GM19193 (cell line): ENCODE measurements around the gene PDCD1.

Experiments
- POLR2A ChIP-seq: IDR thresholded peaks from 4 replicates; pipeline ENCODE4 v1.6.1; 2011; ENCODE audit not compliant: insufficient read depth, insufficient read length; ENCODE audit errors: extremely low read depth

The PDCD1 gene

DNA sequence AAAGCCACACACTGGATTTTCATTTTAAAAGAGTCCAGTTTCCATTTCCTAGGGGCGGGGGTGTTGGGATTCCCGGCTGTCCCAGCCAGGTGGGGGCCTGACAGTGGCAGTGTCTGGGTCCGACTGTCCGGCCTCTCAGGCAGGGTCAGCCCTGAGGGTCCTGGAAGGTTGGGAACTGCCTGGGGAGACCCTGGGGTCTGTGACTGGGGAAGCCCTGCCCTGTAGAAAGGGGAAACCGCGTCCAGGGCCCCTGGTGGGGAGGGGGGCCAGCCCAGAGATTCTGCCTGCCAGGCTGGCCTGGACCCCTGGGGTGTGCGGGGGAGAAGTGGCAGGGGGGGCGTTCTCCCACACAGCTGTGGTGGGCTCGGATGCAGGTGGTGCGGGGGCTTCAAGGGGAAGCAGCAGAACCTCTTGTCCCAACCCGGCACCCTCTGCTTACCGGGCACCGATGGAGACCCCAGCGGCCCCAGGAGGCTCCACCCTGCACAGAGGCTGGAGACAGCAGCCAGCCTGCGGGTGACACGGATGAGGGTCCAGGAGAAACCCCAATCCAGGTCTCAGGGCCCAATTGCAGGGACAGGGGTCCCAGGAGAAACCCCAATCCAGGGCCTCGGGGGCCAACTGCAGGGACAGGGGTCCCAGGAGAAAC lies 15.7 kb upstream of the PDCD1 start:
- TF ChIP-seq POLR2A: no peak

DNA sequence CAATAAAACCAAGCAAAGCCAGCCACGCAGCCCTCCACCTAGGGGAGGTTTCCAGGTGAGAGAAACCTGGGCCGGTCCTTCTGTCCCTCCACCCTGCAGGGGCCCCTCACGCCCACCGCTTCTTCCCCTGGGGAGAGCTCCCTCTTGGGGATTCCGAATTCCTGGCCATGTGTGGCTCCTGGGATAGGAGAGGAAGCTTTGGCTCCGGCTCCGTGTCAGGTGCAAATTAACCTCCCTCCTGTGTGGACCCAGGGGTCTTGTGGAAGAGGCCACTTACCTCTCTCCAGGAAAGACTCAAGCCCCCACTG lies 15.1 kb upstream of the PDCD1 start:
- no peak for TF ChIP-seq POLR2A

DNA sequence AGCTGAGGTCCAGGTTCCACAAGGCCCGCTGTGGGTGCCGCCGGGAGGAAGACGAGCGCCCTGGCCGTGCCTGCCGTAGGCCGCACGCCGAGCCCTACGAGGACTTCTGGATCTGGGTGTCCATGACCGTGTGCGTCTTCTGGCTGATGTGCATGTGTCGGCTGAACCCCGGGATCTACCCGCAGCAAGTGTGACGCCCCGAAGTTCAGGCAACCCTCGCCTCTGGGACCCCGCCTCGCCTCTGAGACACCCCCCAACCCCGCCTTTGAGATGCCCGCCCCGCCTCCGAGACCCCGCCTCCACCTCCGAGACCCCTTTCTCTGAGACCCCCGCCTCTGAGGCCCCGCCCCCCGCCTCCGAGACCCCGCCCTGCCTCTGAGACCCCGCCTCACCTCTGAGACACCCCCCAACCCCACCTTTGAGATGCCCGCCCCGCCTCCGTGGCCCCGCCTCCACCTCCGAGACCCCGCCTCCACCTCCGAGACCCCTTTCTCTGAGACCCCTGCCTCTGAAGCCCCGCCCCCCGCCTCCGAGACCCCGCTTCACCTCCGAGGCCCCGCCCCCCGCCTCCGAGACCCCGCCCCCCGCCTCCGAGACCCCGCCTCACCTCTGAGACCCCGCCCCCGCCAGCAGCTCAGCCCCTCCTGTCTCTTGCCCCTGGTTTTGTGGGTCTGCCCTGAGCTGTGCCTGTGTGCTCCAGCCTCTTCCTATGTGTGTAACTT lies 14.5 kb upstream of the PDCD1 start:
- TF ChIP-seq POLR2A: no peak

DNA sequence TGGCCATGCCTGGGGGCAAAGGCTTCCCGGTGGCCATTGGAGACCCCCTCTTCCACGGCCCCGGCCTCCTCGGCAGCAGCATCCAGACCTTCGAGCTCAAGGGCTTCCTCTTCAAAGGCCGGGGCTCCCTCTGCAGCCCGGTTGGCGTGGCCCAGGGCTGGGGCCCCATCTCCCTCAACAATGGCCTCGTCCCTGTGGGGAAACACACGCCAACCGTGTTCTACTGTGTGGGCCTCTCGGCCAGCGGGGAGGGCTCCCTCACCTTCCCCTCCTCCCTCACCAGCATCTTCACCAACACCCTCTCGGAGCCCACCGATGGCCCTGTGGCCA lies 13.6 kb upstream of the PDCD1 start:
- no peak for TF ChIP-seq POLR2A

DNA sequence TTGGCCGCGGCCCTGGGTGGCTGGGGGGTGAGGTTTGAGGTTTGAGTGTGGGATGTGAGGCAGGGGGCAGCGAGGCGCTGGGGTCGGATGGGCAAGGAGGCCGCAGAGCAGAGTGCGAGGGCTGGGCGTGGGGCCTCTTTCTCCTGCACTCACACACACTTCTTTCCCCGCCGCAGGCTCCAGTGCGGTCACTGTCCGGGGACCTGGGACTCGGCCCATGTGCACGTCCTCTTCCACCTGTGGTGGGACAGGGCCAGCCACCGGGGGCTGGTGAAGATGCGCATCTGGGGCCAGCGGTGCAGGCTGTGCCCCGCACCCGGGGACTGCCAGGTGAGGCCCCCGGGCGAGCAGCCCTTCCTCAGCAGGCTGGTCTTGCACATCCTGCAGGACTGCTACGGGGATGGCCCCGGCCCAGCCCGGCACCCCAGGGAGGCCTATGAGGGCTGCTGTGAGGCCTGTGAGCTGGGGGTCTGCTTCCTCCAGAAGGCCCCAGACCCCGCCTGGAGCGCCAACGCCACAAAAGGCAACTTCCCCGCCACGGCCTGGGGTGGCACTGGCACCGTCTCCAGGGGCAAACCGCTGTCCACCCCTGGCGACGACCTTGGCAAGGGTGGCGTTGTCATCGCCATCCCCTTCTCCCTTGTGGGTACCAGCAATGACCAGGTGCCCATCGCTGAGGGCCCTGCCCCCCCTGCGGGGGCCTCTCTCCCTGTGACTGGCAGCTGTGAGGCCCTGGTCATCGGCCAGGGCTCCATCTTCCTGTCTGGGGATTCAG lies 13.0 kb upstream of the PDCD1 start:
- TF ChIP-seq POLR2A: no peak

DNA sequence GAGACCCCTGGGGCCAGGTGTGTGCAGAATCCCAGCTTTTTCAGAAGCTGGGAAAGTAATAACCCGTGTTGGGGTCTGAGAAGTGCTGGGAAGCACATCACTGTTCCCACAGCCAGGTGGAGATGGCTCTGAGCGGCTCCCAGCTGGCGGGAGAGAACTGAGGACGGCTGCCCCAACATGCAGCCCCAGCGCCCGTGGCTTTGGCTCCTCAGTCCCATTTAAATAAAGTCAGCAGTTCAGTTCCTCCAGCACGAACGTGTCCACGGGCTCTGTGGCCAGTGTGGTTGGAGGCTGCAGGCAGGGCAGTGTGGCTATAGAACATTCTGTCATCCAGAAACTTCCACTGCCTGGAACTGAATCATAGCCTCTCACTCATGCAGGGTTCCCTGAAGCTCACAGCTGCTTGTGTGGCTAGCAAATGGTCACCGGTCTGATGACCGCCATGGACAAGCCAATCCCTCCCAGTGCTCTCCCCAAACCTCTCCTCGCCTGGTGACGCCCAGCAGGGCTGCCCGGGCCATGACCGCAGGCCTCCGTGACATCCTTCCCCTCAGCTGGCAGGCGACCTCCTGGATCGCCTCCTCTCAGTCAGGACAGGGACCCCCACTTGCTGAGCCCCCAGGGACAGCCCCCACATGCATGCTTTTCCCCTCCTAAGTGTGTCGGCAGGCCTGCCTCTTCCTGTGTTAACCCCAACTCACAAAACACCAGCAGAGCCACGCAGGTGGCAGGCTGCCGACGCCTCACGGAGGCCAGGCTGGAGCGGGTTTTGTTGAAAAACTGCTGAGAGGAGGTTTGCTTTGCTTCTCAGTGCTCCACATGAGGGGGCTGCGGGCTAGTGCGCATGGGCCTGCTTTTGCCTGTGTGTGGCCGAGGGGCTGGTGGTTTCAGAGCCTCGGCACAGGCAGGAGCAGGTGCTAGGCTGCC lies 12.2 kb upstream of the PDCD1 start:
- no peak for TF ChIP-seq POLR2A

DNA sequence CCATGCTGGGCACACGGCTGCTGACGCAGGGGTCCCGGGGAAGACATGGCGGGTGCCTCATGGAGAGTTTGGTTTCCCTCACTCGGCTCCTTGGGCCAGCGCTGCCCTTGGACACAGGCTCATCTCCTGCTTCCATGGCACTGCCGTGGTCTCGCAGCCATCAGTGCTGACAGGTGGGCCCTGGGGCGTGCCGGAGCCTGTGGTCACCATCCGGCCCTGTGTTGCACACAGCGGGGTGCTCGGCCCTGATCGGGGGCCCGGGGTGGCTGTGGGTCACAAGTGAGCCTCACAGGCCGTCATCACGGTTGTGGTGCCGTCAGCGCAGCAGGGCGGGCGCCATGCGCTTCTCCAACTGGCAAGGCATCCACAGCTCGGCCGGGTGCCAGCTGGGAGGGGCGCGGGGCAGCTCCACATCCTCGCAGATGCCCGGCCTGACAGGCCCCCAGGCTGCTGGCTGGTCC lies 11.4 kb upstream of the PDCD1 start:
- no peak for TF ChIP-seq POLR2A

DNA sequence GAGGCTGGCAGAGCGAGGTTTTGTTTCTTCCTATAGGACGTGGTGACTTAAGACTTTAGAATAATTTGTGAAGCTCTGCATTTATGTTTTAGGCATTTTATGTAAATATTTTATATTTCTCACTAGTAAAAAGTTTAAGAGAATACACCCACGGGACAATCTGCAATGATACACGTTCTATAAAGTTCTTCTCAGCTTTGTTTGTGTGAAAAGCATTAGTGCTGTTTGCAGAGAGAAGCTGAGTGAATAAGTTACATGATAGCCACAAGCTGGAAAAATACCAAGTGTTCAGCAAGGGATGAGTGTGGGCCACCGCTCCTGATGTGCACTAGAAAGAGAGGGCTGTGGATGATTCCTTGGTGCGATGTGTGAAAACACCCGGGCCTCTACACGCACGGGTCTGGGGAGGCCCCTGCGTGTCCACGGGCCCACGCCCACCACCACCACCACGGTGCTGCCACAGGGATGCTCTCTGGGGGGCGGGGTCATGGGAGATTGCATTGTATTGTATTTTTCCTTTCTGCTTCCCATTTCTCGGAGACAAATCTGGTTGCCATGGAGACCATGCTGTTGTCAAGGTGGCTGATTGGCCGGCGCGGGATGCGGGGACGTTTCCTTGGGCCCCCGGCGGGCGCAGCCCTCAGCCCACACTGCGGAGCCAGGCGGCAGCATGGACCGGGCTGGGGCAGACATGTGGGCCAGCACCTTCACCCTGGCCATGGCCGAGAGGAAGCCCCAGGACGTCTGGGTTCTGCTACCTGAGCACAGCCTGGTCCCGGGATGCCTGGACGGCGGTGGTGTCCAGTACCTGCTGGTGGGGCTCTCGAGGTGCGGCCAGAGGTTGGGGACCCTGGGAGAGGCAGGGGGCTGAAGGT lies 10.6 kb upstream of the PDCD1 start, which contains the start of gene RTP5:
Gene RTP5 (plus strand): TSS at position 643 of the 875 bp plus-strand sequence. CDS start 28 bp downstream, at position 671.
- TF ChIP-seq POLR2A: no peak

DNA sequence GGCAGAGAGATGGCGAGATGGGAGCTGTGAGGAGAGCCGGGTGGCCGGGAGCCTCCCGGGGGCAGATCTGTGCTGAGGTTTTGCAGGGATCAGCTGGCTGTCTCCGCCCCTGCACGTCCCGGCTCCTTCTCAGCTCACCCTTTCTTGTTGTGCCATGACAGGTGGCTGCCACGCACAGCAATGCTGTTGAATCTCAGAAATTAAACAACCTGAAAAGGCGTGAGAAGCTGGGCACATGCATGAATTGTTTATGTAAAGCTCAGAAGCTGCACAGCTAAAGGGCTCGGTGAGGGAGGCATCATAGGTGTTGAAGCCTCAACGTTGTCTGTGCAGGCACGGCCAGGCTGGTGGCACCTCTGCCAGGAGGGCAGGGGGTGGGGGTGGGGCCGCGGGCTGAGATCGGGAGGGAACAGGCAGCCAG lies 10.0 kb upstream of the PDCD1 start:
- TF ChIP-seq POLR2A: no peak

DNA sequence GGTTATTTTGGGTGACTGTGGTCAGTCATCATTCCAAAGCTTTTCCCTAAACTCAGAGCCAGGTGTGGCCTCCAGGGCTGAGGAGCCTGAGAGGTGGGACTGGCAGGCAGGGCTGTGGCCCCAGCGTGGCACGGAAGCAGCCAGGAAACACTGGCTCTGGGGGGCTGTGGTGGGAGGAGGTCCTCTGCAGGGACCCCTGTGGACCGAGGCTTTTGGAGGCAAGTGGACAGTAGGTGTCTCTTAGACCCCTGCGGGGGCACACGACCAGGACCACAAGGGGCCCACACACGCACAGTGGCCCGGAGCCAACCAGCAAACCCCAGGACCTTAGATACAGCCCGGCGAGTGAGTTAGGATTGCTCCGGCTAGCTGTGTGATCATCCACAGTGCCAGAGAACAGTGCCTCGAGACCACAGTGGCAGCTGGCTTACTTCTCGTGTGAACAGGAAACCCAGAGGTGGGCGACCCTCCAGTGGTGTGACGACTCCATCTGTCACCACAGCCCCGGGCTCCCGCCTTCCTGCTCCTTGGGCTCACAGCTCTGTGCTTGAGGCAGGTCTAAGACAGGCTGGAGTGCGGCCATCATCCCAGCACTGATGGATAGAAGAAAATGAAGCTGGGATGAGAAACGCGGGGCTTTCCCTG lies 9.2 kb upstream of the PDCD1 start:
- no peak for TF ChIP-seq POLR2A

DNA sequence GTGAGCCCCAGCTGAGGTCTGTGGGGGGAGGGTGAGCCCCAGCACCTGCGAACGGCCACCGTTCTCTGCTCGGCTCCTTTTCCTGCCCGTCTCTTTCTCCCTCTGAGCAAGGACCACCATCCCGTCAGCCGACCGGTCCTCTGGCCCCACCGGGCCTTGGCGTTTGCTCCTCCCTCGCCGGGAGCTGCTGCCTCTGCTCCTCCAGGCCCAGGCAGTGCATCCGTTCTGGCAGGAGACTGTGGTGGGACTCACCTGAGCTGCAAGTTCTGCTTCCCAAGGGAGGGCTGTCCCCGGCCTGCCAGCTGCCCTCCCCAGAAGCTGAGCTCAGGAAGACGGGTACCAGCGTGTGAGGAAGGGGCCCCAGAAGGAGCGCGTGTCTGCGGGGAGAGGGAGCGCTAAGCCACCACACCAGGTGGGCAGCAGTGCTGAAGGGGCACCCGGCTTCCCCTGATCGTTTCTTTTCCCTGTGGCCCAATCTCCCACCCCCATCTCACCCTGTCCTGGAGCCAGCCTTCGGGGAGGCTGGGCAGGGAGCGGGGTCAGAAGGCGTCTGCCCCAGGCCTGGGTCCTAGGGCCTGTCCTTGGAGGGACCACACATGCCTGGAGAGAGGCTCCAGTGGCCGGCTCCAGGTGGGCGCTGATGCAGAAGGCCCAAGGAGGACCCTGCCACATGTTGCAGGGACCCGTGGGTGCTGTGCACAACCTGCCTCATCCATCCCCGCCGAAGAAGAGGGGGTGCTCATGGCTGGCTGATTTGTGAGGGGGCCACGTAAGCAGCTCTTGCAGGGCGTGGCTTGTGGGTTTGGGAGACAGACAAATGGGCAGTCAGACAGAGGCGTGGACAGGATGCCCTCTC lies 8.3 kb upstream of the PDCD1 start:
- no peak for TF ChIP-seq POLR2A

DNA sequence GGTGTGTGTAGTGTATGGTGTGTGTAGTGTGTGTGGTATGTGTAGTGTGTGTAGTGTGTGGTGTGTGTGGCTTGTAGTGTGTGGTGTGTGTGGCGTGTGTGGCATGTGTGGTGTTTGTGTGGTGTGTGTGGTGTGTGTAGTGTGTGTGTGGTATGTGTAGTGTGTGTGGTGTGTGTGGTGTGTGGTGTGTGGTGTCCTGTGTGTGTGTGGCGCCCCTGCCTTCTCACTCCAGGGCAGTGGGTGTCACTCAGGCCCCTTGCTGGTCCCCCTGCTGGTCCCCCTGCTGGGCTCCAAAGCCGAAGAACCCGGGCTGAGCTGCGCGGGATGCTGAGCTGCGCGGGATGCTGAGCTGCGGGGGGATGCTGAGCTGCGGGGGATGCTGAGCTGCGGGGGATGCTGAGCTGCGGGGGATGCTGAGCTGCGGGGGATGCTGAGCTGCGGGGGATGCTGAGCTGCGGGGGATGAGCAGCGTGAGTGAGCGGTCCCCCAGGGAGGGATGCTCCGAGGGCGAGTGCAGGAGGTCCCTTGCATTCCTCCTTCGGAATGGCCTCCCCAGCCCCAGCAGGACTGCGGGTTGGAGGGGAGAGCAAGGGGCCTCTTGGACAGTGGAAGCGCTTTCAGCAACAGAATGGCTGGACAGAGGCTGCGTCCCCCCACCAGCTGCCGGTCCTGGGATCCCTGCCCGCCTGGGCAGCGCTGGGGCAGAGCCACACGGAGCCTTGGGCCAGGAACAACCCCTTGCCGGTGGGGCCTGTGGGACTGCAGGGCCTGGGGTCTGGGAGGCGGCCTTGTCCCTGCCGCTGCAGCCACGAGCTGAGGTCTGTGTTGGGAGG lies 7.5 kb upstream of the PDCD1 start:
- no peak for TF ChIP-seq POLR2A
